Stimulated activated CD4-positive, alpha-beta T cell treated with anti-CD3 and anti-CD28 coated beads, Interleukin-1b, Interleukin-23, amount 100 ng/mL, for 1 hour (primary cell): Measurements from ENCODE around the gene PML.
A peak's percentile ranks its signal among the peaks of the same experiment; 100 is the strongest.
"Not testable (repeated sequence)": the region's sequence is repeated elsewhere in the genome, so short reads cannot be mapped to it uniquely, and the experiment has no call there.

Experiments
- DNase-seq, 2 donors: peaks; one replicate each; pipeline ENCODE4 v3.0.0-alpha.2; 2020; ENCODE audit warnings: low read depth in 2 of 2

The PML gene

DNA sequence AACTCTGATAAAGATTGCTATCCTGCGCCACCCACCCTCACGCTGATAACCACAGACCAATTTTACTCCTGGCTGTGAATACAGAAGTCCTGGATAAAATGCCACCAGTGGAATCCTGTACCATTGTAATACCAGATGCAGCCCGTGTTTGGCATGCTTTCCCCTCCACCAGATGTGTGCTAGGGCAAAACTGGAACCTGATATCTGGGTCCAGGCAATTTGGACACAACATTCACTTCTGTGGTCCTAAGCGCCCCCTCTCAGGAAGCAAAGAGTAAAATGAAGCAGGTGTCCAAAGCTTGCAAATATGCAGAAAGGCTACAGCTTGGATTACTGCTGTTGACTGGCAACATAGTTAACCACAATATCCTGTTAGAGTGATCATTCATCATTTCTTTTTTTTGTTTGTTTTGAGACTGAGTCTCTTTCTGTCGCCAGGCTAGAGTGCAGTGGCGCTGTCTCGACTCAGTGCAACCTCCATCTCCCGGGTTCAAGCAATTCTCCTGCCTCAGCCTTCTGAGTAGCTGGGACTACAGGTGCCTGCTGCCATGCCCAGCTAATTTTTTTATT lies 35.4 kb upstream of the PML start:
- no peak for DNase-seq

DNA sequence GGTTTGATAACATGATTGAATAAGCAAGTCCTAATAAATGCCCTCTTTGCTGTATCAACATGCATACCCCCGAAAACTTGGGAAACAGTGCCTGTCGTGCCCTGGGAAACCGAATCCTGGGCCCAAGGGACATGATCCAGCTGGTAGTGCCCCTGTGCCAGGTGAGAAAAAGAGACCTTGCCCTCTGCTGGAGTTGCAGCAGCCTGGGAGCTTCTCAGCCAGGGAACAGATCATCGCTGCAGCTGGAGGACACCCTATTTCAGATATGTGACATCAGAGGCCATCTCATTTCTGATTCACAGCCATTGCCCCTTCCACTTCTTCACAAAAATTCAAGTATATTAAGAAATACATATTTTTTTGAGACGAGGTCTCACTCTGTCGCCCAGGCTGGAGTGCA lies 34.7 kb upstream of the PML start:
- no peak for DNase-seq

DNA sequence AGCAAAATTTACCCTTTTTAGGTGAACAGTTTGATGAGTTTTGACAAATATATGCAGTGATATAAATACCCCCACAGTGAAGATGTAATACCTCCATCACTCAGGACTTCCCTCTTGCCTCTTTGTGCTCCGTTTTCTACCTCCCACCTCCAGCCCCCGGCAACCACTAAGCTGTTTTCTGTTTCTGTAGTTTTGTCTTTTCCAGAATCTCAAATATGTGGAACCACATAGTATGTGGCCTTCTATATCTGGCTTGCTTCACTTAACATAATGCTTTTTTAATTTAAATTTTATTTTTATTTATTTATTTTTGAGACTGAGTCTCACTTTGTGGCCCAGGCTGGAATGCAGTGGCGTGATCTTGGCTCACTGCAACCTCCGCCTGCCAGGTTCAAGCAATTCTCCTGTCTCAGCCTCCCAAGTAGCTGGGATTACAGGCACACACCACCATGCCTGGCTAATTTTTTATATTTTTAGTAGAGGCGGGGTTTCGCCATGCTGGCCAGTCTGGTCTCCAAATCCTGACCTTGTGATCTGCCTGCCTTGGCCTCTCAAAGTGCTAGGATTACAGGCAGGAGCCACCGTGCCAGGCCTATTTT lies 33.9 kb upstream of the PML start:
- not testable (repeated sequence) for DNase-seq

DNA sequence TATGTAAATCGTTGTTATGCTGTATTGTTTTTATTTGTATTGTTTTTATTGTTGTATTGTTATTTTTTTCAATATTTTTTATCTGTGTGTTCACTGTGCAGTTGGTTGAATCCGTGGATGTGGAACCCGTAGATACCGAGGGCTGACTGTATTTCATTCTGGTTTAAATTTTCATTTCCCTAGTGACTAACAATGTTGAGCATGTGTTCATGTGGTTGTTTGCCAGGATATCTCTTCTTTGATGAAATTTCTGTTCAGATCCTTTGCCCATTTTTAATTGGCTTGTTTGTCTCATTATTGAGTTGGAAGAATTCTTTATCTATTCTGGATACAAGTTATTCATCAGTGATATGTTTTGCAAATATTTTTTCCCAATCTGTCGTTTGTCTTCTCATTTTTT lies 32.1 kb upstream of the PML start:
- DNase-seq: no peak

DNA sequence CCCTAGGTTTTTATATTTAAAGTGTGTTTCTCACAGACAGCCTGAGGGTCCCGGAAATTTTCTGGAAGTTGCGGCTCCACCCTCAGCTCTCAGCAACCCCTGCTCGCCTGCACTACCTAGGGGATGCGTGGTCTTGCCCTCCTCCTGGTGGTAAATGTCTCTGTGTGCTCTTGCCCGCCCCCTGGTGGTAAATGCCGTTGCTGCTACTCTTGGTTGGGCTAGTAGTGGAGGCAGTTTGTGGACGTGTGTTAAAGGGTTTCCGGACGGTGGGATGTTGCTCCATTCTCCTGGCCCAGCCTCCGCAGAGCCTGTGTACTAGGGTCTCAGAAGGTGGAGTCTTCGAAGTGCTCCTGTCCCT lies 29.8 kb upstream of the PML start:
- peak; percentile 70 to 84 for DNase-seq

DNA sequence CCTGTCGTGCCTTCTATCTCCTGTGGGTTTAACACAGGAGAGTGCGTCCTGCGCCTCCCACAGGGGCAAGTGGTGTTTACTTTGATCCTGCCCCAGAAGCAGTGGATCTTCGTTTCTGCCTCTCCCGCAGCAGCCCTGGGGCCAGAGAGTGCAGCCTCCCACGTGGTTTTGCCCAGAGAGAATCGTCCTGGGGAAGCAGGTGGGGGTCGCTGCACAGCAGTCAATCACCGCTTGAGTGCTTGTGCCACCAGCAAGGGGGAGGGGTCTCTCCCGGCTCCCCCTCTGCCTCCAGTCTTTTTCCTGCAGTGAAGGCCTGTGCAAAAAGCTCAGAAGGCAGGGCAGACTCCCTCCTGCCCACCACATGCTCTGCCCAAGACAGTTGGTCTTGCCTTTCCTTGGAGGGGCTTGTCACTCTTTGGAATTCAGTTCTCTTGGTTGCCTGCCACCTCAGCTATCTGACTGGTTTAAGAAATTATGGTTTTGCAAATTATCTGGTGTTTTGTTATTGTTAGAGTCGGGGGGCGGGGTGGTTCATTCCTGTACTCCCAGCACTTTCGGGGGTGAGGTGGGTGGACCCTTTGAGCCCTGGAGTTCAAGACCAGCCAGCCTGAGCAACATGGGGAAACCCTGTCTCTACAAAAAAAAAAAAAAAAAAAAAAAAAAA lies 29.3 kb upstream of the PML start:
- DNase-seq: peak in 1 of 2 donors; percentile 27

DNA sequence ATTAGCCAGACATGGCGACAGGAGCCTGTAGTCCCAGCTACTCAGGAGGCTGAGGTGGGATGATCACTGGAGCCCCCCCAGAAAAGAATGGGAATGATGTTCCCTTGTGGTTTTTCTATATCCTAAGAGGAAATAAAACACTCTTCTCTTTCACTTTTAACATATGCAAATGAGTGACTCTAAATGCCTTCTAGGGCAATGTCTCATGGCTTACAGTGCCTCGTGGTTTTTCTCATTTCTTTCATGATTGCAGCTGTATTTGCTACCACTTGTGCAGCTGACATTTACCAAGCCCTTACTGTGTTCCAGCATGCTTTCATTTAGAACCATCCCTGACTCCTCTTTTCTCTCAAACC lies 28.8 kb upstream of the PML start:
- no peak for DNase-seq

DNA sequence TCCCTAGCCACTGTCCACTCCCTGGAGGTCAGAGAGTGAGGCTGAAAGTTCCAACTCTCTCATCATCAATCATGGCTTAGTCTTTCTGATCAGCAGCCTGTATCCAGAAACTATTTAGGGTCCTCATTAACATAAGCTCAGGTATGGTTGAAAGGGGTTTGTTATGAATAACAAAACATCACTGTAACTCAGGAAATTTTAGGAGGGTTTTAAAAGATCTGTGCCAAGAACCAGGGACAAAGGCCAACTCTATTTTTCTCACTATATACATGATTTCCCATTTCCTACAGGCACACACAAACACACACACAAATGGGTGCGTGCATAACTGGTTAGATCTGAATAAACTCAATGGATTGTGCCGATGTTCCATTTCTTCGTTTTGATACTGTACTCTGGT lies 26.1 kb upstream of the PML start:
- no peak for DNase-seq

DNA sequence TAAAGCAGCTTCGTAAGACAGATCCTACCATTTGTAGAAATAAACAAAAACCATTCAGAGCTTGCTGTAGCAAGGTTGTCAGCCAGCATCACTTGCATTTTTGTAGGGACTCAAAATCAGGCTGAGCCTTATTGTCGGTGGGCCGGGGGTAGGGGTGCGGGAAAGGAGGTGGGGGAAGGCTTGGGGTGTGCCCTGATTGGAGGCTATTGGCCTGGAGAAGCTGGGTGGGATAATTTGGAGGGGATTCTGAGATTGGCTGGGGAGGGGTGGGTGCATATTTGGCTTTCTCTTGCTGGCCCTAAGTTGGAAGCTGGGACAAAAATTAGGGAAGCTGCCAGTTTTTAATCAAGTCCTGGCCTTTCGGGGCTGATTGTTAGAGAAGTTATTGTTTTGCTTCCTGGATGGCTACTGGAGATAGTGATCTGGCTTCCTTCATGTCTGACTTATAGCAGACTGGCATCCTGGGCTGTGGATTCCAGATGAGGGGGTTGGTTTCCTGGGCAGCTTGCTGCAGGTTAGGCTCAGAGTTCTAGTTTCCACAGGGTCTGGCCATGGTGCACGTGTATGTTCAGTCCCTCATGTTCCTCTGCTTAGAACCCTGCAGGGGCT lies 25.3 kb upstream of the PML start:
- DNase-seq: no peak

DNA sequence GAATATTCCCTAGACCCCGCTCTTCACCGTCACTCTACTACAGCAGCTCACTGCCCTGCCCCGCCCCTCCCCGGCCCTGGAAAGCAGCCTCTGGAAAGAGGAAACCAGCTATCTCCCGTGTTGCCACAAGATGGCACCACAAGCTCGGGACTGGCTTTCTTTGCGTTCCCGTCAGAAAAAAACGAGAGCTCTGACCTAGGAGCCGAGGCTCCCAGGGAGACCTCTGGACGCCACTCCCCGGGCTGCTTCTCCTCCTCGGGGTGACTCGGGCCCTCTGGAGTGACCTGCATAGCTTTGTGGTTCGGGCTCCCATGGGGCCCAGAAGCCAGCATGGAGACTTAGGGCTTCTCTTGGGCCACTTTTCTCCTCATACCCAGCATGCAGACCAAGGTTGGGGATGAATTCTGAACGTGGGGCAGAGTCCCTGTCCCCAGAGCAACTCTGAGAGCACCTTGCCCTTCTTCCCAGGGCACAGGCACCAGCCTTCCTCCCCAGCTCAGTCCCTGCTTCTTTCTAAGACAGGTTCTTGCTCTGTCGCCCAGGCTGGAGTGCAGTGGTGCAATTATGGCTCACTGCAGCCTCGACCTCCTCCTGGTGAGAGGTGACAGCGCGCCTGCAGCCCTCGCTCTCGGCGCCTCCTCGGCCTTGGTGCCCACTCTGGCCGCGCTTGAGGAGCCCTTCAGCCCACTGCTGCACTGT lies 21.4 kb upstream of the PML start:
- peak; percentile 58 to 64 for DNase-seq

DNA sequence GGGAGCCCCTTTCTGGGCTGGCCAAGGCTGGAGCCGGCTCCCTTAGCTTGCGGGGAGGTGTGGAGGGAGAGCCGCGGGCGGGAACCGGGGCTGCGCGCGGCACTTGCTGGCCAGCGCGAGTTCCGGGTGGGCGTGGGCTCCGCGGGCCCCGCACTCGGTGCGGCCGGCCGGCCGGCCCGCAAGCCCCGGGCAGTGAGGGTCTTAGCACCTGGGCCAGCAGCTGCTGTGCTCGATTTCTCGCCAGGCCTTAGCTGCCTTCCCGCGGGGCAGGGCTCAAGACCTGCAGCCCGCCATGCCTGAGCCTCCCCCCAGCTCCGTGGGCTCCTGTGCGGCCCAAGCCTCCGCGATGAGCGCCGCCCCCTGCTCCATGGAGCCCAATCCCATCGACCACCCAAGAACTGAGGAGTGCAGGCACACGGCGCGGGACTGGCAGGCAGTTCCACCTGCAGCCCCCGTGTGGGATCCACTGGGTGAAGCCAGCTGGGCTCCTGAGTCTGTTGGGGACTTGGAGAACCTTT lies 20.8 kb upstream of the PML start:
- not testable (repeated sequence) for DNase-seq

DNA sequence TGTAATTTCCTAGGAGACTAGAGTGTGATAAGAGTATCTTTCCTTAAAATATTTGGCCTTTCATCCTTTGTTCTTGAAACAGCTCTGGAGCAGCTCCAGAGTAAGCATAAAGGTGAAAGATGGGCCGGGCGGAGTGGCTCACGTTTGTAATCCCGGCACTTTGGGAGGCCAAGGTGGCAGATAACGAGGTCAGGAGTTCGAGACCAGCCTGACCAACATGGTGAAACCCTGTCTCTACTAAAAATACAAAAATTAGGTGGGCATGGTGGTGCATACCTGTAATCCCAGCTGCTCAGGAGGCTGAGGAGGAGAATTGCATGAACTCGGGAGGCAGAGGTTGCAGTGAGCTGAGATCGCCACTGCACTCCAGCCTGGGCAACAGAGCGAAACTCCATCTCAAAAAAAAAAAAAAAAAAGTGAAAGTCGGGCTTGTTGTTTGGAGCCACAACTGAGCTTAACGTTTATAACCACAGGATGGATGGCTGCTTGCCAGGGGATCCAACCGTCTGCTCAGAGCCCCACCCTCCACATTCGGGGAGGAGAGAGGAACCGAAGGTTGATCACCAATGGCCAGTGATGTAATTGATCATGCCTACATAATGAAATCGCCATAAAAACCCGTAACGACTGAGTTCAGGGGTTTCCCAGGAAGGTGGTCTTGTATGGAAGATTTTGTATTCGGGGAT lies 18.9 kb upstream of the PML start:
- not testable (repeated sequence) for DNase-seq

DNA sequence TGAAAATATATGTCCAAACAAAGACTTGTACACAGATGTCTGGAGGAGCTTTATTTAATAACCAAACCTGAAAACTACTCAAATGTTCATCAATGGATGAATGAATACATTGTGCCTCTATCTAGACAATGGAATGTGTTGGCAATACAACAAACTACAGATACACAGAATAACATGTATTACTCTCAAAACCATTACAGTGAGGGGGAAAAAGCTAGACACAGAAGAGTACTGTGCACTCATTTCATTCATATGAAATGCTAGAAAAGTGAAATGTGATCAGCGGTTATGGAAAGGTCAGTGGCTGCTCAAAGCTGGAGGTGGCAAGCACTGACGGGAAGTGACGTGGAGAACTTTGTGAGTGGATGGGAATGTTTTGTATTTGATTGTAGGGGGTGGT lies 15.6 kb upstream of the PML start:
- no peak for DNase-seq

DNA sequence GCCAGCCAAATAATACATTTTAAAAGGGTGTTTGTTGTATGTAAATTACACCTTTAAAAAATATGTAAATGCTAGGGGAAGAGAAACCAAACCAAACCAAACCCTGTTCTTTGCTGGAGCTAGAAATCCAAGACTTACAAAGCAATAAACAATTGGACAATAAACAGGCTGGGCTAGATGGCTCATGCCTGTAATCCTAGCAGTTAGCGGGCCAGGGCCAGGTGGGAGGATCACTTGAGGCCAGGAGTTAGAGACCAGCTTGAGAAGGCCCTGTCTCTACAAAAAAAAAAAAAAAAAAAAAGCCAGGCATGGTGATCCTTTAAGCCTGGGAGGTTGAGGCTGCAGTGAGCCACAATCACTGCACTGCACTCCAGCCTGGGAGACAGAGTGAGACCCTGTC lies 14.9 kb upstream of the PML start:
- no peak for DNase-seq

DNA sequence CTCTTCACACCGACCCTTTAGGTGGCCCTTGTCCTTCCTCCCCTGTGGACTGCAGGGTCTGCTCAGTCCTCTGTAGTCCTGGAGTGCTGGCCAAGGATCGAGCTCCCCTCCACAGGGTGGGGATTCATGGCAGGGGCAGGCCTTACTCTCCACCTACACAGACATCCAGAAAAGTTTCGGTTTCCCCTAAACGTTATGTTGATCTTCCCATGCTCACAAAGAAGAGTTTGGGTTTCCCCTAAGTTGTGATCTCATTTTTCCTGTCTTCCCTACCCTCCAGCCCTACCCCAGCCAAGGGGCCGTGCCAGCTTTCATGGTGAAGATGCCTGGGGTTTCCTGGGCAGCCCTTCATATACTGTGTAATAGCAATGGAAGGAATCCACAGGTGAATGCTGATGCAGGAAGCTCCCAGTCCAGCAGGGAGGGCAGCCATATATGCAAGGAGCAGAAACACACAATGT lies 12.7 kb upstream of the PML start:
- DNase-seq: no peak

DNA sequence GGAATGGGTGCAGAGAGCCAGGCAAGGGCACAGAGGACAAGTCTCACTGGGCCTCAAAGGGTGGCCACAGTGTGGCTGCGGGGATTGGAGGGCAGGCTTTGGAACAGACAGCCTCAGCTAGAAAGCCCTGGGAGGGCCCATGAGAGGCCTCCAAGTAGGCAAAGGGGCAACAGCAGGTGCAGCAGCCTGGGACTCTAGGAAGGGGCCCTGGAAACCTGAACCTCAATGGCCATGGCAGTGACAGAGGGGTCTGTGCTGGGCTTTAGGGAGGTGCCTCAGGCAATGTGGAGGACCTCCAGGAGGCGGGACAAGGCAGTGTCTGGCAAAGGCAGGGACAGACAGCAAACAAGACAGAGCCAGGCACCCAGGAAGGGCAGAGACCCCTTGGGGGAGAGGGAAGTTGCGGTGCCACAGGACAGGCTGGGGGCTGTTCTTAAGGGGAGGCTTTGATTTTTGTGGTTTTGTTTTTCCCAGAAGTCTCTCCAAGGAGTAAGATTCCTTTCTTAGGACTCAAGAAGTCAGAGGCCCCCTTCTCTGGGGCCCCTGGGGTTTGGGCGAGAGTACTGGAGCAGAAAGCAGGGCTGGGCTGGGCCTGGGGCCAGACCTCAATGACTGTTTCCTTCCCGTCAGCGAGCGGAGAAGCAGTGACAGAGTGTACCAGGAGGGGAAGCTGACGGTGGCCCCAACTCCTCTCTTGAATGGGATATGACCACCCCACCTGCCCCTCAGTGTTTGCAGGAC lies 12.1 kb upstream of the PML start:
- DNase-seq: no peak

DNA sequence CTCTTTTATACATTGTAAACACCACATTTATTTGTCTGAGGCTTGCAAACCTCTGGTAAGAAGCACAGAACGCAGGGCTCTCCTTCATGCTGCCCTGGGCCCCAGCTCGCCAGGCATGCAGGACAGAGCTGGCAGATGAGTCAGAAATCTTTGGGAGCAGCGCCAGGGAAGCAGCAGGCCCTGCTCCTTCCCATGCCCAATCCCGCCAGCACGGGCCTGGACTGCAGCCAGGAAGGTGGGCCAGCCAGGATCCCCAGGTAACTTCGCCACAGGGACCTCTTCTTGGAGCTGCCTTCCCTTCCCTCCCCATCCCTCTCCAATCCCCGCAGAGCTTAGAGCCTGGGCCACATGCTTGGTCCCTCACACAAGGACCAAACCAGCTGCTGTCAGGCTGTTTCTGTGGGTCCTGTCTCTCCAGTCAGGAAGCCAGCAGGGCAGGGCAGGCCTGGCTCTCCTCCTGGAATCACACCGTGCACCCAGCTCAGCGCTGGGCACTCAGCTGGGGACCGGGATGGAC lies 11.2 kb upstream of the PML start:
- no peak for DNase-seq

DNA sequence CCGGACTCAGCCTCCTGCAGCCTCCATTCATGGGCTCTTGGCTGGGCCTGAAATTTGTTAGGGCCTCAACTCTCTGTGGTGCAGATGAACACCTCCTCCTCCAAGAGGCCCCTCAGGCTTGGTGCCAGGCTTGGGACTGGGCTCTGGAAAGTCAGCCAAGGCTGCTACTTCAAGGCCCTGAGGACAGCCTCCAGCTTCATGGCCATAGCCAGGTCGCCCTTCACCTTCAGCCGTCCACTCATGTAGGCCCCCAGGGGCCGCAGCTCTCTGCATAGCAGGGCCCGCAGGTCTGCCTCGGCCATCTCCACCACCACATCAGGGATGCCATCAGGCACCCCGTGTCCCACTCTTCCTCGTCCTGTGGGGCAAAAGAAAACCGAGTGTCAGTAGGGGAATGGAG lies 10.7 kb upstream of the PML start:
- no peak for DNase-seq

DNA sequence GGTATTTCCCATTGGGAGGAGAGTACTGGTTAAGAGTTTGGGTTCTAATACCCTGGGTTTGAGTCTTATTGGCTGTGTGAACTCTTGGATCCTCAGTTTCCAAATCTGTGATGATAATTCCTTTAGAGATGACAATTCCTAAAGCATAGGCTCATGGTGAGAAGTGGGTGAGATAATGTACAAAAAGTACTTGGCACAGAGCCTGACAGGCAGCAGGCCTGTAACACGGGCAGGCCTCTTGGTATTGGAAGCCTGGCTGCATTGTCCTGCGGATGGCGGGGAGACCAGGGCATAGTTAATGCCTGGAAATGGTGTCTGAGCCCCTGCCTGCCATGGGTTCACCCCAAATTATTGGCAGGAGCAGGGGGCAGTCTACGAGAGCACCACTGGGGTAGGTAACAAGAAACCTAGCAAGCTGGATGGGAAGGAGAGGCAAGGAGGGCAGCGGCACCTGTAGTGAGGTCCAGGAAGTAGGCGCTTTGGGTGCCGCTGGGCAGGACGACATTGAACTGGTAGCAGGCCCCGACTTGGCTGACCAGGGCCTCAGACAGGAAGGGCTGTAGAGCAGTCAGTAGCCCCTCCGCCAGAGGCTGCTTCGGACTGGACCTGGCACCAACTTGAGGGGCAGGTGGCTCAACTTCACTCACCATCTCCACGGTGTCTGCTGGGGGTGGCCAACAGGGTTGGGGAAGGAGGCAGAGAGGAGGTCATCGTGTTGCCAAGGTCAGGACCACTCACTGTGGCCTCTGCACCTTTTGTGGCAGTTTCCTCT lies 10.1 kb upstream of the PML start:
- no peak for DNase-seq
